H1 (cell line): Measurements from ENCODE around the gene OSBPL2. TPM values are rescaled to one million over a fixed set of nuclear protein-coding genes. Genes with fewer than 3 reads are reported as not detected.
A peak's percentile ranks its signal among the peaks of the same experiment; 100 is the strongest.

ENCODE experiments used
- CTCF ChIA-PET: fragments of 300-600 bp; sonication (Branson Sonifier 250); formaldehyde crosslinking; loops from one replicate; lab custom pipeline; 2021; ENCODE audit not compliant: partially characterized antibody; lab: Charles Lee
- POLR2A ChIA-PET: fragments of 300-600 bp; sonication (Branson Sonifier 250); formaldehyde crosslinking; loops from one replicate; lab custom pipeline; 2021; ENCODE audit warnings: inconsistent platforms; ENCODE audit not compliant: partially characterized antibody; lab: Charles Lee
- DNase-seq, 2 experiments: peaks; one replicate each; pipeline versions ENCODE4 v3.0.0 to v3.0.0-alpha.2; 2010 to 2022; ENCODE audit warnings: low spot score in 2 of 2, low read depth in 1 of 2, mixed read lengths in 1 of 2
- FAIRE-seq: peaks from 2 replicates; lab custom pipeline; 2011; peaks lifted over from hg19 to GRCh38; lab: Jason Lieb, UNC
- H2AFZ ChIP-seq: 2 replicates; pipeline ENCODE4 v1.8.1; 2012; ENCODE audit warnings: low read length, inconsistent platforms
- H2AK5ac ChIP-seq: 2 replicates; pipeline ENCODE4 v1.6.1; 2013; ENCODE audit warnings: low read depth, low read length
- H2BK120ac ChIP-seq: replicated peaks from 2 replicates; pipeline ENCODE3; 2013; ENCODE audit warnings: low read depth, low read length, inconsistent platforms
- H2BK12ac ChIP-seq: 2 replicates; pipeline ENCODE4 v1.6.1; 2013; ENCODE audit warnings: low read depth, low read length
- H2BK15ac ChIP-seq: 2 replicates; pipeline ENCODE4 v1.6.1; 2013; ENCODE audit warnings: low read length
- H2BK20ac ChIP-seq: 2 replicates; pipeline ENCODE4 v1.6.1; 2013; ENCODE audit warnings: low read length
- H2BK5ac ChIP-seq: 2 replicates; pipeline ENCODE4 v1.6.1; 2013; ENCODE audit warnings: low read depth, low read length
- H3K14ac ChIP-seq: 2 replicates; pipeline ENCODE4 v1.6.1; 2013; ENCODE audit warnings: inconsistent platforms; ENCODE audit not compliant: insufficient read length
- H3K18ac ChIP-seq: 2 replicates; pipeline ENCODE4 v1.6.1; 2013; ENCODE audit warnings: low read length; ENCODE audit errors: extremely low read depth
- H3K23ac ChIP-seq: 2 replicates; pipeline ENCODE4 v1.6.1; 2013; ENCODE audit warnings: inconsistent platforms; ENCODE audit not compliant: insufficient read length
- H3K23me2 ChIP-seq: 2 replicates; pipeline ENCODE4 v1.6.1; 2013; ENCODE audit warnings: low read depth, low read length
- H3K27ac ChIP-seq: 2 replicates; pipeline ENCODE4 v1.6.1; 2011; ENCODE audit warnings: low read depth, low read length, inconsistent platforms
- H3K27me3 ChIP-seq, 4 experiments: replicated peaks in 1 of 4; 1 replicate in 1 of 4; 2 replicates in 3 of 4; pipeline versions ENCODE4 v1.6.1 to v1.8.1; 2011 to 2013; ENCODE audit warnings: low read length in 3 of 4, mild to moderate bottlenecking in 3 of 4, inconsistent platforms in 2 of 4, mixed read lengths in 2 of 4, moderate library complexity in 1 of 4; ENCODE audit not compliant: control insufficient read depth in 3 of 4, insufficient read depth in 3 of 4; ENCODE audit errors: extremely low read depth in 1 of 4
- H3K36me3 ChIP-seq, 4 experiments: 2 replicates each; pipeline versions ENCODE4 v1.6.1 to v1.8.1; 2011 to 2013; ENCODE audit warnings: mild to moderate bottlenecking in 4 of 4, low read length in 3 of 4, moderate library complexity in 2 of 4, control low read depth in 1 of 4, inconsistent platforms in 1 of 4; ENCODE audit not compliant: insufficient read depth in 4 of 4, control insufficient read depth in 2 of 4
- H3K4ac ChIP-seq: replicated peaks from 2 replicates; pipeline ENCODE3; 2013; ENCODE audit warnings: low read length, low read depth, mixed read lengths, inconsistent platforms; ENCODE audit not compliant: insufficient read length
- H3K4me1 ChIP-seq, 4 experiments: replicated peaks in 1 of 4; 1 replicate in 1 of 4; 2 replicates in 3 of 4; pipeline versions ENCODE4 v1.6.1 to v1.8.1; 2011 to 2013; ENCODE audit warnings: low read length in 3 of 4, inconsistent platforms in 2 of 4, mixed read lengths in 1 of 4; ENCODE audit not compliant: insufficient read depth in 4 of 4, control insufficient read depth in 3 of 4
- H3K4me2 ChIP-seq, 2 experiments: 2 replicates each; pipeline versions ENCODE4 v1.6.1 to v1.8.1; 2011 to 2013; ENCODE audit warnings: low read depth in 2 of 2, low read length in 2 of 2, control low read depth in 1 of 2, inconsistent platforms in 1 of 2, mild to moderate bottlenecking in 1 of 2; ENCODE audit not compliant: insufficient read depth in 1 of 2
- H3K4me3 ChIP-seq, 4 experiments: fragments of 200-600, 300-600 bp in 1 of 4; sonication (generic), shearing (Covaris generic), sonication (Bioruptor Twin) in 1 of 4; 2 replicates each; pipeline versions ENCODE4 v1.5.1 to v1.8.1; 2011 to 2016; ENCODE audit warnings: low read length in 4 of 4, low read depth in 3 of 4, control low read depth in 2 of 4, inconsistent platforms in 2 of 4, mild to moderate bottlenecking in 2 of 4, mixed read lengths in 1 of 4, moderate library complexity in 1 of 4; ENCODE audit not compliant: insufficient read depth in 2 of 4; ENCODE audit errors: extremely low read depth in 1 of 4
- H3K56ac ChIP-seq: replicated peaks from 2 replicates; pipeline ENCODE3; 2013; ENCODE audit warnings: low read depth, mild to moderate bottlenecking, mixed read lengths, low read length, inconsistent platforms; ENCODE audit not compliant: insufficient read length
- H3K79me1 ChIP-seq: 2 replicates; pipeline ENCODE4 v1.6.1; 2013; ENCODE audit warnings: low read depth, low read length, control low read depth
- H3K79me2 ChIP-seq, 2 experiments: 2 replicates each; pipeline versions ENCODE4 v1.6.1 to v1.8.1; 2012 to 2013; ENCODE audit warnings: low read length in 2 of 2, mild to moderate bottlenecking in 2 of 2, inconsistent platforms in 1 of 2; ENCODE audit not compliant: insufficient read depth in 2 of 2, control insufficient read depth in 1 of 2
- H3K9ac ChIP-seq, 4 experiments: replicated peaks in 1 of 4; 1 replicate in 1 of 4; 2 replicates in 3 of 4; pipeline versions ENCODE4 v1.6.1 to v1.8.1; 2011 to 2013; ENCODE audit warnings: low read depth in 3 of 4, low read length in 3 of 4, control low read depth in 2 of 4, mild to moderate bottlenecking in 2 of 4, moderate library complexity in 2 of 4, inconsistent platforms in 1 of 4; ENCODE audit errors: extremely low read depth in 1 of 4
- H3K9me3 ChIP-seq, 2 experiments: 2 replicates each; pipeline versions ENCODE4 v1.6.1 to v1.8.1; 2012 to 2013; ENCODE audit warnings: mild to moderate bottlenecking in 2 of 2, moderate library complexity in 2 of 2, control low read depth in 1 of 2, inconsistent platforms in 1 of 2, low read depth in 1 of 2, low read length in 1 of 2, mixed read lengths in 1 of 2; ENCODE audit not compliant: insufficient read depth in 2 of 2
- H4K20me1 ChIP-seq, 2 experiments: replicated peaks in 1 of 2; 2 replicates each; pipeline versions ENCODE3 to v1.8.1; 2011 to 2013; ENCODE audit warnings: inconsistent platforms in 2 of 2, low read length in 2 of 2, mild to moderate bottlenecking in 1 of 2; ENCODE audit not compliant: insufficient read depth in 2 of 2, control insufficient read depth in 1 of 2
- H4K5ac ChIP-seq: 2 replicates; pipeline ENCODE4 v1.6.1; 2013; ENCODE audit warnings: low read length, low read depth, mixed read lengths, inconsistent platforms; ENCODE audit not compliant: insufficient read length
- H4K8ac ChIP-seq: 2 replicates; pipeline ENCODE4 v1.8.0; 2013; ENCODE audit warnings: mild to moderate bottlenecking, moderate library complexity, low read length, inconsistent platforms; ENCODE audit not compliant: insufficient read depth; ENCODE audit errors: extremely low read depth
- H4K91ac ChIP-seq: replicated peaks from 2 replicates; pipeline ENCODE3; 2013; ENCODE audit warnings: low read length, mixed read lengths, inconsistent platforms; ENCODE audit not compliant: insufficient read length
- BRCA1 ChIP-seq: IDR thresholded peaks from 2 replicates; pipeline ENCODE4 v1.6.1; 2012; ENCODE audit warnings: low read depth, low read length, improper control_type of control experiment
- WGBS, 2 experiments: shearing (Covaris generic) in 1 of 2; methylation state at CpG; one replicate each; pipeline versions ENCODE4 v1.1.6 to v1.1.7; 2013 to 2015; ENCODE audit warnings: low lambda C conversion rate in 2 of 2, mixed read lengths in 2 of 2, inconsistent platforms in 1 of 2, low coverage in 1 of 2, missing lambda C conversion rate in 1 of 2; ENCODE audit not compliant: insufficient replicate concordance in 2 of 2, insufficient coverage in 1 of 2, insufficient read length in 1 of 2; ENCODE audit errors: extremely low coverage in 1 of 2, missing lambda C conversion rate in 1 of 2; 5-methylcytosine and 5-hydroxymethylcytosine counted together
- polyA plus RNA-seq, 7 experiments: library from polyadenylated mRNA; depleted of rRNA in 3 of 7; stranded (reverse) in 5 of 7; unstranded in 2 of 7; fragments of >200 nt in 5 of 7; fragments of 200-250 nt in 2 of 7; gene quantifications; 1 replicate in 5 of 7; 2 replicates in 1 of 7; 4 replicates in 1 of 7; pipeline versions ENCODE4 v1.2.1 to v1.2.3, GENCODE V29; 2011 to 2013; ENCODE audit warnings: missing spikeins in 2 of 7, mixed read lengths in 2 of 7
- total RNA-seq: library from RNA; stranded (reverse); fragmentation: NEBNext Ultra II Directional; extraction: Animal tissue kit (Norgen Biotek cat#: 25700); gene quantifications from 2 replicates; pipeline ENCODE4 v1.2.1, GENCODE V29; 2021
- TF ChIP-seq, protein P1 (sequence below), 3 experiments: IDR thresholded peaks; 1 replicate in 2 of 3; 2 replicates in 1 of 3; pipeline versions ENCODE4 v1.5.1 to v1.6.1; 2011; ENCODE audit warnings: low read length in 3 of 3, mild to moderate bottlenecking in 3 of 3, inconsistent platforms in 2 of 3, low read depth in 1 of 3, moderate library complexity in 1 of 3; ENCODE audit not compliant: insufficient read depth in 1 of 3; ENCODE audit errors: control extremely low read depth in 1 of 3

The OSBPL2 gene
- total and polyA plus RNA-seq, 2 of the 8 experiments (the other 6 are each of a cell fraction or from before 2014, with no cell fraction given), result 11.7 to 42.4 TPM

DNA sequence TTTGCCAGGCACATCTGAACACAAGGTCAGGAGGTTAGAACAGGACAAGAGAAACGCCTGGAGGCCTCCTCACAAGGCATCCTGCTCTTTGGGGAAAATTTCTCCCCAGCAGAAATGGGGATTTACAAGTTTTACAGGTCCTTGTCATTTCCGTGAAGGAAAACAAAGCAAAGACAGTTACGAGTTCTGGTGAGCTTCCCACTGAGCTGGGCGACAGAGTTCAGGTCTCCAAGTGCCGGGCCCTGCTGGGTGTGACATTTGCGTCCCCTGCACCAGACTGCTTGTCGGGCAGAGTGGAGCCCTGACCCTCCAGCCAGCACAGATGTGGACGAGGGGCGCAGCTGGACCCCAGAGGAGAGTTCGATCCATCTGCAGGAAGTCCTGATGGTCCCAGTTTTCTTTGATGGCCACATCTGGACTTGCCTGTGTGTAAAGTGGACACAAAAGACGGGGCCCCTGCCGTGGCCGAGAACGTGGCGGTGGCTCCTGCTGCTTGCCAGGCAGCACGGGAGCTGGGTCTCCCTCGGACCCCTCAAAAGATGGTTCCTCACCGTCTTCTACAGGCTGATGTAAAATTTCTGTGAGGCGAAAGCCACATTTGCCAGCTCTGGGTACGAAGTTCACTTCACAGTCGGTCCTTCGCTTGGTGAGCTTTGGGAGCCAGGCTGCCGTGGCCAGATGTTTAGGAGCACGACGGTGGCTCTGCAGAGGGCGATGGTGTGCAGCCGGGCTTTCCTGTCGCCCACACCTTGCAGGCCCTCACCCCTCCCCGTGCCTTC lies 59.3 kb downstream of the OSBPL2 start:
- 94% methylated on average over 29 of the region's 29 CpGs; no CpG with 5 or more reads in 1 of the 2 experiments for WGBS, 2 experiments
- Histone ChIP-seq H3K79me1 (peaks cover 5% of the 10 kb centered on the region; the same call in 1 of the 2 replicates), H3K4me3 (no peak overlapping the region), H2AK5ac (no peak overlapping the region), H3K4ac (no peak overlapping the region), H3K4me1 (no peaks in the 10 kb centered on the region; a peak in 1 of 7 replicates), H3K79me2 (no peaks in the 10 kb centered on the region), H3K9ac (no peak overlapping the region), H3K56ac (no peak overlapping the region), H3K9me3 (no peaks in the 10 kb centered on the region), H3K23ac (no peak overlapping the region), H3K36me3 (peaks cover 0 to 24% (median 5%) of the 10 kb centered on the region in 4 experiments; a peak in 5 of 8 replicates), H2BK120ac (no peak overlapping the region), H2BK15ac (no peak overlapping the region), H3K27me3 (no peaks in the 10 kb centered on the region), H3K27ac (no peak overlapping the region), H3K23me2 (peaks cover 2% of the 10 kb centered on the region; the same call in 1 of the 2 replicates), H2BK5ac (no peak overlapping the region), H2BK12ac (no peak overlapping the region), H3K18ac (no peak overlapping the region), H3K4me2 (no peak overlapping the region), H4K91ac (no peak overlapping the region), H4K8ac (peak overlapping the region; percentile 57), H2BK20ac (no peak overlapping the region), H3K14ac (no peak overlapping the region), H2AFZ (no peak overlapping the region), H4K5ac (no peak overlapping the region), H4K20me1 (peaks cover 2 to 5% of the 10 kb centered on the region in 2 experiments)
- FAIRE-seq (no peak), DNase-seq (no peak)
- ChIA-PET POLR2A (interaction anchor here (0.6 to 14.6 kb wide), 5 partner anchors 8 to 102 kb away, joined by 3 to 170 read pairs (median 3); partner anchors contain the start of gene LAMA5), CTCF (interaction anchor here (0.8 to 1.6 kb wide), 4 partner anchors 12 to 86 kb away, joined by 3 to 4 read pairs (median 3); no protein-coding TSS in a partner anchor)
- TF ChIP-seq BRCA1, result no peak
- TF ChIP-seq, protein P1, sequence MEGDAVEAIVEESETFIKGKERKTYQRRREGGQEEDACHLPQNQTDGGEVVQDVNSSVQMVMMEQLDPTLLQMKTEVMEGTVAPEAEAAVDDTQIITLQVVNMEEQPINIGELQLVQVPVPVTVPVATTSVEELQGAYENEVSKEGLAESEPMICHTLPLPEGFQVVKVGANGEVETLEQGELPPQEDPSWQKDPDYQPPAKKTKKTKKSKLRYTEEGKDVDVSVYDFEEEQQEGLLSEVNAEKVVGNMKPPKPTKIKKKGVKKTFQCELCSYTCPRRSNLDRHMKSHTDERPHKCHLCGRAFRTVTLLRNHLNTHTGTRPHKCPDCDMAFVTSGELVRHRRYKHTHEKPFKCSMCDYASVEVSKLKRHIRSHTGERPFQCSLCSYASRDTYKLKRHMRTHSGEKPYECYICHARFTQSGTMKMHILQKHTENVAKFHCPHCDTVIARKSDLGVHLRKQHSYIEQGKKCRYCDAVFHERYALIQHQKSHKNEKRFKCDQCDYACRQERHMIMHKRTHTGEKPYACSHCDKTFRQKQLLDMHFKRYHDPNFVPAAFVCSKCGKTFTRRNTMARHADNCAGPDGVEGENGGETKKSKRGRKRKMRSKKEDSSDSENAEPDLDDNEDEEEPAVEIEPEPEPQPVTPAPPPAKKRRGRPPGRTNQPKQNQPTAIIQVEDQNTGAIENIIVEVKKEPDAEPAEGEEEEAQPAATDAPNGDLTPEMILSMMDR (IDR thresholded peaks at IDR 0.05; ENCODE audit: control extremely low read depth in 1 of 3, insufficient read depth in 1 of 3, low read depth in 1 of 3, low read length in 3 of 3), result peak in 2 of 3 experiments; percentile 7 to 22; a peak in 3 of 4 replicates
